Gastrocnemius medialis (tissue), 4 donors: Measurements from ENCODE around the gene MARCHF4. TPM values are rescaled to one million over a fixed set of nuclear protein-coding genes. Genes with fewer than 3 reads are reported as not detected.

ENCODE experiments used
- ATAC-seq, 2 donors: fragments of 150-250 bp; one replicate each; pipeline ENCODE4 v1.9.1; 2016
- DNase-seq, 2 donors: peaks; one replicate each; pipeline ENCODE4 v3.0.0-alpha.2; 2019
- H3K27ac ChIP-seq, 4 donors: fragments of 200-600 bp; sonication (generic); 1 replicate in 1 of 4; 2 replicates in 3 of 4; pipeline ENCODE4 v1.5.1; 2016 to 2018; ENCODE audit warnings: mild to moderate bottlenecking in 2 of 4, moderate library complexity in 1 of 4
- H3K27me3 ChIP-seq, 3 donors: fragments of 200-600 bp; sonication (generic) in 2 of 3; 1 replicate in 1 of 3; 2 replicates in 2 of 3; pipeline versions ENCODE4 v1.5.1 to v1.6.0; 2016 to 2019; ENCODE audit warnings: mild to moderate bottlenecking in 1 of 3, moderate library complexity in 1 of 3
- H3K36me3 ChIP-seq, 2 donors: fragments of 200-600 bp; sonication (generic) in 1 of 2; one replicate each; pipeline ENCODE4 v1.5.1; 2017 to 2018
- H3K4me1 ChIP-seq, 2 donors: fragments of 200-600 bp; sonication (generic) in 1 of 2; one replicate each; pipeline ENCODE4 v1.5.1; 2016 to 2017; ENCODE audit warnings: mild to moderate bottlenecking in 2 of 2
- H3K4me3 ChIP-seq, 4 donors: fragments of 200-600 bp; sonication (generic) in 3 of 4; 1 replicate in 1 of 4; 2 replicates in 3 of 4; pipeline ENCODE4 v1.5.1; 2016 to 2019; ENCODE audit warnings: mild to moderate bottlenecking in 2 of 4
- H3K9me3 ChIP-seq, 3 donors: fragments of 200-600 bp; sonication (generic) in 2 of 3; 1 replicate in 1 of 3; 2 replicates in 2 of 3; pipeline ENCODE4 v1.5.1; 2016 to 2019
- CTCF ChIP-seq, 5 experiments: fragments of 450-650 bp in 3 of 5; fragments of 200-600 bp in 2 of 5; sonication (generic) in 2 of 5; IDR thresholded peaks in 4 of 5; conservative IDR thresholded peaks in 1 of 5; 1 replicate in 4 of 5; 2 replicates in 1 of 5; pipeline ENCODE4 v1.5.1; 2016 to 2019; ENCODE audit warnings: antibody characterized with exemption in 5 of 5, mild to moderate bottlenecking in 3 of 5, moderate library complexity in 3 of 5
- POLR2A ChIP-seq, 2 donors: fragments of 450-650 bp; IDR thresholded peaks; one replicate each; pipeline ENCODE4 v1.6.1; 2017; ENCODE audit warnings: antibody characterized with exemption in 2 of 2, mild to moderate bottlenecking in 2 of 2, moderate library complexity in 2 of 2
- in situ Hi-C, 4 donors: fragments of 200-750 bp; cut with MboI; loops; one replicate each; pipeline versions ENCODE4 v1.15.0 to v1.8.0; 2017; ENCODE audit warnings: low sequenced_read_pairs in 4 of 4
- intact Hi-C: fragments of 100-400 bp; cut with DNase I; formaldehyde crosslinking; loops from one replicate; pipeline ENCODE4 v1.15.1; 2023; ENCODE audit warnings: low total_unique reads
- total RNA-seq, 4 donors: library from RNA; depleted of rRNA; stranded (reverse); fragments of >200 nt; gene quantifications; one replicate each; pipeline versions ENCODE4 v1.1.0 to v1.2.3, GENCODE V29; 2016

MARCHF4 gene
- total RNA-seq, 4 donors from 2014 or later = not detected

- H3K27me3 ChIP-seq = no peaks in the 10 kb centered on the region
- no peaks in the 10 kb centered on the region for H3K9me3 ChIP-seq
- peak; percentile 26 to 33 for TF ChIP-seq POLR2A (IDR thresholded peaks at IDR 0.05)
- no peak for TF ChIP-seq CTCF (IDR thresholded peaks at IDR 0.05 in 4 of 5, conservative IDR thresholded peaks at IDR 0.05 in 1 of 5)
- DNase-seq (peak; percentile 98 to 99), ATAC-seq (peak; percentile 96 to 97)
- intact Hi-C loops = loop anchor here (1.0 to 10.0 kb wide), 4 partner anchors 86 to 1985 kb away; partner anchors contain the start of genes AAMP, CTDSP1, PNKD and RPL37A
- H3K4me3 ChIP-seq = peak within 1 kb of the TSS; percentile 91 to 98 (median 92)
- peak within 1 kb of the TSS; percentile 97 to 100 (median 98) for H3K27ac ChIP-seq
- peaks cover 0 to 27% of the 10 kb centered on the region in 2 donors for H3K36me3 ChIP-seq
- in situ Hi-C loops = loop anchor here (10.0 to 25.0 kb wide), 2 partner anchors 298 to 300 kb away; partner anchors contain the start of gene XRCC5 (in 3 of the 4)
- H3K4me1 ChIP-seq = peaks cover 9 to 10% of the 10 kb centered on the region in 2 donors
Observed at GRCh38 chr2:216412022-216412999, 40.0 kb upstream of the MARCHF4 start, which contains the start of gene SMARCAL1. TSS of gene SMARCAL1 (plus strand) at chr2:216412484. CDS start at chr2:216414705, 2,221 bp downstream.

- H3K4me3 ChIP-seq = no peak overlapping the region
- DNase-seq (no peak), ATAC-seq (no peak)
- H3K27ac ChIP-seq = no peak overlapping the region
- no peaks in the 10 kb centered on the region for H3K27me3 ChIP-seq
- H3K4me1 ChIP-seq = peaks cover 9 to 10% of the 10 kb centered on the region in 2 donors
- peaks cover 0 to 10% of the 10 kb centered on the region in 2 donors for H3K36me3 ChIP-seq
- in situ Hi-C loops (loop anchor here (10.0 to 25.0 kb wide), 2 partner anchors 296 to 298 kb away; partner anchors contain the start of gene XRCC5 (in 3 of the 4)), intact Hi-C loops (loop anchor here (5.0 to 10.0 kb wide), 2 partner anchors 1864 to 1987 kb away; partner anchors contain the start of genes AAMP, CTDSP1 and PNKD)
- TF ChIP-seq POLR2A (IDR thresholded peaks at IDR 0.05) (no peak), CTCF (IDR thresholded peaks at IDR 0.05 in 4 of 5, conservative IDR thresholded peaks at IDR 0.05 in 1 of 5) (no peak)
- H3K9me3 ChIP-seq = no peaks in the 10 kb centered on the region
Observed at GRCh38 chr2:216410550-216410949, 38.3 kb upstream of the MARCHF4 start.

GRCh38 chr2:216408426-216409290 lies 36.4 kb upstream of the MARCHF4 start:
- H3K9me3 ChIP-seq = no peaks in the 10 kb centered on the region
- no peaks in the 10 kb centered on the region for H3K27me3 ChIP-seq
- in situ Hi-C loops = loop anchor here in 3 of 4 donors (25.0 kb wide), 1 partner anchor 296 kb away; the partner anchor contains the start of gene XRCC5 (in 3 of the 3)
- ATAC-seq = no peak
- TF ChIP-seq CTCF (IDR thresholded peaks at IDR 0.05 in 4 of 5, conservative IDR thresholded peaks at IDR 0.05 in 1 of 5) (no peak), POLR2A (IDR thresholded peaks at IDR 0.05) (no peak)
- no peak overlapping the region for H3K4me3 ChIP-seq
- no peak overlapping the region for H3K27ac ChIP-seq
- no peak for DNase-seq
- H3K4me1 ChIP-seq = peaks cover 7 to 9% of the 10 kb centered on the region in 2 donors
- intact Hi-C loops = no loop called here
- no peaks in the 10 kb centered on the region for H3K36me3 ChIP-seq

- H3K36me3 ChIP-seq = no peaks in the 10 kb centered on the region
- H3K27me3 ChIP-seq = no peaks in the 10 kb centered on the region
- no peak for DNase-seq
- ATAC-seq = no peak
- intact Hi-C loops (no loop called here), in situ Hi-C loops (loop anchor here in 3 of 4 donors (25.0 kb wide), 1 partner anchor 295 kb away; the partner anchor contains the start of gene XRCC5 (in 3 of the 3))
- H3K4me3 ChIP-seq = no peak overlapping the region
- TF ChIP-seq CTCF (IDR thresholded peaks at IDR 0.05 in 4 of 5, conservative IDR thresholded peaks at IDR 0.05 in 1 of 5) = no peak
- TF ChIP-seq POLR2A (IDR thresholded peaks at IDR 0.05) = no peak
- H3K4me1 ChIP-seq = no peaks in the 10 kb centered on the region
- H3K27ac ChIP-seq = no peak overlapping the region
- H3K9me3 ChIP-seq = no peaks in the 10 kb centered on the region
Observed at GRCh38 chr2:216406826-216407225, 34.5 kb upstream of the MARCHF4 start.
